GM19099 (cell line): ENCODE data around the gene KIAA0513.

ENCODE experiments used
- POLR2A ChIP-seq: IDR thresholded peaks from 3 replicates; pipeline ENCODE4 v1.6.1; 2011; ENCODE audit warnings: low read depth; ENCODE audit not compliant: insufficient read length; ENCODE audit errors: extremely low read depth

The KIAA0513 gene

DNA sequence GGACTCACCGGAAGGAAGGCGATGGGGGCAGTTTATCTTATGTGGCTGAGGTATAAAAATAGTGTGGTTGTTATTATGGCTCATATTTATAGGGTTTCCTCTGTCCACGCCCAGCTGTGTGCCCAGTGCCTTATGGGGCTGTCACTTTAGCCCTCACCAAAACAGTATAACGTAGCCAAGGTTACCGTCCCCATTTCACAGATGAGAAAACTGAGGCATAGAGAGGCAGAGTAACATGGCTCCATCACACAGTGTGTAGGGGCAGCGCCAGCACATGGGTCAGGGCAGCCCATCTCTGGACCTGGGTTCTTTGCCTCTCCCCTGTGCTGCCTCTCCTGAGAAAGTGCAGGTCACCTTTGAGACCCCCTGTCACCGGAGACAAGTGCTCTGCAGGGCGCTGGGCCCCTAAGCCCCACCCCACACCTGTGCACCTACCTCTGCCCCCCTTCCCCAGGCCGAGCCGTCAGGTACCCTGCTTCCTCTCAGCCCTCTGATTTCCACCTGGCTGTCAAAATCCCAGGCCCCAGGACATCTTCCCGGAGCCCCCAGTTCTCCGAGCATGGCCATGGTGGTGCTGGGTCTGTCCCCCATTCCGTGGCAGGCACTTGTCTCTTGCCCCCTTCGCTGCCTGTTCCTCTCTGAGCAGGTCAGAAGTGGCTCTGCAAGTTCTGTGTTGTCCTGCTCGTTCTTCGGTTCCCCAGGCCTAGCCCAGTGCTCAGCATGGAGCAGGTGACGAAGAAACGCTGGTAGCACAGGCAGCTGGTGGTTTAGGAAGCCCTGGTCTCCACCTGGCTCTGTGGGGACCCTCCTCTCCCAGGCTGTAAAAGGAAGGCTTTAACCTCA lies 7.2 kb downstream of the KIAA0513 start:
- no peak for TF ChIP-seq POLR2A

GRCh38 chr16:85036236-85037049 lies 8.8 kb downstream of the KIAA0513 start:
- no peak for TF ChIP-seq POLR2A

GRCh38 chr16:85037050-85037410 lies 9.4 kb downstream of the KIAA0513 start:
- no peak for TF ChIP-seq POLR2A

DNA sequence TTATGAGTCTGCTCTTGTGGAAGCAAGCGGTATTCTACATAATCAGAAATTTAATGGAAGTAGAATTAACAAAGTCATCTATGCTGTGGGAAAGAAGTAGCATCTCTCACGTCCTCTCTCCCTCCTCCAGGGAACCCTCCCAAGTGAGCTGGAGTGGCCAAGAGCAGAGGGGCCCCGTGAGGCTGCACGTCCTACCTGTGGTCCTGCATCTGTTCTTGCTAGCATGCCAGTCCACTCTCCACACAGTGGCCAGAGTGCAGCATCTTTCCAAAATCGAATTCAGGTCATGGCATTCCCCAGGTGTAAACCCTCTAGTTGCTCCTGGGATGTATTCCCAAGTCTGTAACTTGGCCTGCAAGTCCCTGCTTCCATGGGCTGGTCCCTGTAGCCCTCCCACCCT lies 10.1 kb downstream of the KIAA0513 start:
- no peak for TF ChIP-seq POLR2A

DNA sequence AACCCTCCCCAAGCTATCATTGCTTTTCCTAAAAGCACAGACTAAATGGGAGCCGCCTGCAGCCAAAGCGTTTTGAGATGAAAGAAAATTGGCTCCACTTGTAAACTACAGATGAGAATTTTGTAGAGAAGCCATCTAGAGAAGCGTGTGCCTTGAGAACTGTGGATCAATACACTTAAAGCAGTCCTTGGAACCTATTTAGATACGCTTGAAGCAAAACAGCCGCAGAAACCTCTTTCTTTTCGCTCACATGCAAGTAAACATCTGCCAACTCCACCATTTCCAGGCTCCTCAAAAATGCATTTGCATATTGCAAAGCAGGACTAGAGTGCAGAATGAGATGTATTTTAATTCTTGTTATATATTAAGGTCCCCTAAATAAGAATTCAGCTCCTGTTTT lies 13.1 kb downstream of the KIAA0513 start:
- no peak for TF ChIP-seq POLR2A

GRCh38 chr16:85041219-85042166 lies 13.9 kb downstream of the KIAA0513 start:
- no peak for TF ChIP-seq POLR2A

- TF ChIP-seq POLR2A: no peak
These were observed 14.6 kb downstream of the KIAA0513 start for GRCh38 chr16:85042167-85042526.

DNA sequence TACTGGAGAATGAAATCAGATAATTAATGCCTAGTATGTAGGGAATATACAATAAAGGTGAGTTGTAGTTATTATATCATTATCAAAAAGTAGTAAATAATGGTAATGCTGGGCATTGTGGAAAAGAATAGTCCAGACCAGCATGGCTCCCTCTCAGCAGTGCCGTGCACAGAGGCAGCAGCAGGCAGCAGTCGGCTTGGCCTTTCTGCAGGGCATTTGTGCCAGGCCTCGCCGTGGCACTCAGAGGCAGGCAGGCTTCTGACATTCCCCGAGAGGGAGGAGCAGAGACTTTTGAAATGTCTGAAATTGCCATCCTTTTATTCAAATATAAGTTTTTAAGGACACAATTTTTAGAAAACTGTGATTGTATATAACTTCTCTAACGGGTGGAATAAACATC lies 15.0 kb downstream of the KIAA0513 start:
- TF ChIP-seq POLR2A: no peak

- TF ChIP-seq POLR2A: no peak
These were observed 17.5 kb downstream of the KIAA0513 start for GRCh38 chr16:85045077-85045476.

GRCh38 chr16:85045641-85046471 lies 18.3 kb downstream of the KIAA0513 start:
- TF ChIP-seq POLR2A: no peak

DNA sequence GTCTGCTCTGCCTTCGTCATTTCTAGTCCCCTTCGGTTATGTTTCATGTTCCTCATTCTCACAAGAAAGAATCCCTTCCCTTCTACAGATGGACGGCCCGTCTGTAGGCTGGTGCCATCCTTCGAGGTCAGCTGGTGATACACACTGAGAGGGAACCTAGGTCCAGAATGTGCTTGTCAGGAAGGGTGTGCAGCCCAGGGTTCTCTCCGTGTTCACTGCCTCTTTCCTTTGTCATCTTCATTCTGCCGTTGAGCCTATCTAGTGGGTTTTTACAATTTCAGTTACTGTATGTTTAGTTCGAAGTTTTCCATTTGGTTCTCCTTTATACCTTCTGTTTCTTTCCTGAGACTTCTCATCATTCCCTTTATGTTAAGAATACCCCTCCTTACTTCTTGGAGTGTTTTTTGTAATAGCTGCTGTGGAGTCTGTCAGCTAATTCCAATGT lies 18.9 kb downstream of the KIAA0513 start:
- no peak for TF ChIP-seq POLR2A

DNA sequence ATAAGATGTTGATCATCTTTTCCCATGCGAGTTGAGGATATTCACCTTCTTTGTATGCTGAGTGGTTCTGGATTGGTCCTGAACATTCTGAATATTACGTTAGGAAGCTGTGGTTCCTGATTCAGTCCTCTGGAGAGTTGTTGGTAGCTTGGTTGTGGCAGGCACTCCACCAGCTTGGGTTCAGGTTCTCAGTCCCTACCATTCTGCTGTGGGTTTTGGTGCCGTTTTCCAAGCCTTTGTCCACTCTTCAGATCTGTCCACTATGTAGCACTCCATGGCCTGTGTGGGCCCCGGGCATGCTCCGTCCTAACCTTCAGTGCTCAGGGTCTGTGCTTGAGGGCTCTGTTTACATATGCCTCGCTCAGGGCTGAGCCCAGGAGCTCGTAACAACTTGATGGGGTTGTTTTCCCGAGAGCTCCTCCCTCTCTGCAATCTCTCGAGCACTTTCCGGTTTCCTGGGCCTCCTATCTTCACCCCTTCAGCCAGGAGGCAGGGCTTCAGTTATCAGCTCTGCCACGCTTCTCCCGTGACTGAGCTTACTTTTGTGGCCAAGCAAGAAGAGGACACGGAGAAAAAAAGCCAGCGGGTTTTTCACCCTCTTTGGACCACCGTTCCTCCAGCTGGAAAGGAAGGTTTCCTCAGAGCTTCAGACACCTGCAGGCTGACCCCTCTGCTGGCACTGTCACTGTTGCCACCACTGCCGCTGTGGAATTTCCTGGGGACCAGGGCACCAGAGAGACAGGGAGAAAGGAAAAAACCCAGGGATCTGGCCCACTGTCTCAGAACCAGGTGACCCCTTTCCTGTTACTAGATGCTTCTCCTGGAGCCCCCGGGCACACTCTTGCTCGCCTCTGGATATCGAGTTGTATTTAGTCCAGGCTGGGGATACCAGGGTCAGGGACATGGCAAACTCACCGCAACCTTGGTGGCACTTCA lies 19.6 kb downstream of the KIAA0513 start:
- no peak for TF ChIP-seq POLR2A

- TF ChIP-seq POLR2A: no peak
These were observed 20.4 kb downstream of the KIAA0513 start for GRCh38 chr16:85047867-85048455.
